K562 (cell line): ENCODE results near the gene AP2S1. TPM values are rescaled to one million over a fixed set of nuclear protein-coding genes. Genes with fewer than 3 reads are reported as not detected.

ENCODE experiments used
- CTBP1 ChIP-seq: fragments of 450-650 bp; IDR thresholded peaks from 2 replicates; pipeline ENCODE4 v1.6.1; 2016; ENCODE audit warnings: borderline replicate concordance
- ESRRA ChIP-seq: fragments of 450-650 bp; IDR thresholded peaks from 2 replicates; pipeline ENCODE4 v1.6.1; 2014; ENCODE audit warnings: low read depth, mild to moderate bottlenecking, moderate library complexity, borderline replicate concordance
- IRF1 ChIP-seq: sonication (generic); formaldehyde crosslinking; IDR thresholded peaks from 2 replicates; pipeline ENCODE4 v1.8.0; 2022; ENCODE audit warnings: missing genetic modification reagents, mild to moderate bottlenecking, borderline replicate concordance
- MXD1 ChIP-seq: fragments of 250-450 bp; sonication (Bioruptor Pico); IDR thresholded peaks from 2 replicates; pipeline ENCODE4 v1.8.0; 2021; ENCODE audit warnings: borderline replicate concordance, mild to moderate bottlenecking, moderate library complexity; ENCODE audit not compliant: poor library complexity, severe bottlenecking
- NFE2L1 ChIP-seq: fragments of 450-650 bp; IDR thresholded peaks from 2 replicates; pipeline ENCODE4 v1.6.1; 2016; ENCODE audit warnings: missing genetic modification characterization, low read depth, mild to moderate bottlenecking, missing compliant biosample characterization, moderate library complexity, borderline replicate concordance
- RREB1 ChIP-seq: fragments of 250-450 bp; sonication (Bioruptor Pico); IDR thresholded peaks from 2 replicates; pipeline ENCODE4 v1.4.0; 2020
- STAT5B ChIP-seq: fragments of 250-450 bp; sonication (Bioruptor Pico); IDR thresholded peaks from 2 replicates; pipeline ENCODE4 v1.8.0; 2021; ENCODE audit warnings: mild to moderate bottlenecking, inconsistent platforms
- TAF7 ChIP-seq: fragments of 450-650 bp; IDR thresholded peaks from 2 replicates; pipeline ENCODE4 v1.6.1; 2016; ENCODE audit warnings: missing genetic modification characterization, missing compliant biosample characterization
- TARDBP ChIP-seq: fragments of 450-650 bp; IDR thresholded peaks from 2 replicates; pipeline ENCODE4 v1.6.1; 2016
- TOE1 ChIP-seq, 2 experiments: fragments of 450-650 bp in 1 of 2; sonication (generic) in 1 of 2; formaldehyde crosslinking in 1 of 2; IDR thresholded peaks; 2 replicates each; pipeline versions ENCODE4 v1.7.1 to v1.8.0; 2016 to 2022; ENCODE audit warnings: borderline replicate concordance in 2 of 2, mild to moderate bottlenecking in 2 of 2, antibody characterized with exemption in 1 of 2, inconsistent platforms in 1 of 2, low read depth in 1 of 2, missing genetic modification reagents in 1 of 2, moderate library complexity in 1 of 2
- ZNF274 ChIP-seq: IDR thresholded peaks from 2 replicates; pipeline ENCODE4 v1.6.1; 2011; ENCODE audit warnings: low read depth, mild to moderate bottlenecking, low read length, moderate library complexity, borderline replicate concordance
- ZNF280A ChIP-seq: fragments of 450-650 bp; IDR thresholded peaks from 2 replicates; pipeline ENCODE4 v1.6.1; 2018; ENCODE audit warnings: mild to moderate bottlenecking, low read depth; ENCODE audit not compliant: partially characterized antibody
- ZNF609 ChIP-seq: sonication (generic); formaldehyde crosslinking; IDR thresholded peaks from 2 replicates; pipeline ENCODE4 v1.8.1; 2023; ENCODE audit warnings: missing genetic modification reagents, mild to moderate bottlenecking, borderline replicate concordance
- polyA plus RNA-seq, 8 experiments: library from polyadenylated mRNA; depleted of rRNA in 4 of 8; stranded (reverse) in 5 of 8; unstranded in 3 of 8; fragments of >200 nt; fragmentation: Nextera tagmentation in 2 of 8; fragmentation: Illumina TruSeq in 1 of 8; extraction: Ambion mirVana in 2 of 8; extraction: Trizol in 1 of 8; gene quantifications; 2 replicates each; pipeline versions ENCODE4 v1.2.1 to v1.2.3, GENCODE V29; 2011 to 2014; ENCODE audit warnings: inconsistent platforms in 1 of 8, missing spikeins in 1 of 8
- total RNA-seq, 7 experiments: library from RNA; depleted of rRNA in 6 of 7; stranded (reverse); fragments of >200 nt in 6 of 7; fragmentation: Illumina TruSeq in 2 of 7; extraction: Trizol in 2 of 7; gene quantifications; 2 replicates each; pipeline versions ENCODE4 v1.2.1 to v1.2.3, GENCODE V29; 2011 to 2021; ENCODE audit warnings: low replicate concordance in 1 of 7

AP2S1 gene
- total and polyA plus RNA-seq, 9 of the 15 experiments (the other 6 are each of a cell fraction or from before 2014, with no cell fraction given): 32.4 to 294 (median 136) TPM

GRCh38 chr19:46844067-46844489, 6.6 kb downstream of the AP2S1 start (continued):
- TF ChIP-seq MXD1 (CRISPR knock-in tag): no peak
- TF ChIP-seq IRF1 (CRISPR knock-in tag): no peak
- no peak for TF ChIP-seq ZNF274
- no peak for TF ChIP-seq TAF7
- no peak for TF ChIP-seq ZNF280A
- 0 out of 2 replicates have a peak, but pooled peaks have one; percentile 46 for TF ChIP-seq TARDBP
- peak; percentile 93 for TF ChIP-seq CTBP1
- TF ChIP-seq ZNF609 (CRISPR knock-in tag): no peak
- no peak for TF ChIP-seq STAT5B
- peak; percentile 69 for TF ChIP-seq ESRRA
- no peak for TF ChIP-seq NFE2L1 (tag)
- no peak for TF ChIP-seq RREB1 (CRISPR knock-in tag)
- peak; percentile 79; the same call in 1 of the 2 replicates for TF ChIP-seq TOE1 (IDR thresholded peaks at IDR 0.05; ENCODE audit: borderline replicate concordance)
- no peak for TF ChIP-seq TOE1 (CRISPR knock-in tag; IDR thresholded peaks at IDR 0.05; ENCODE audit: borderline replicate concordance, low read depth)
